Omental fat pad (tissue), 4 donors: ENCODE results near the gene ATG5. TPM values are rescaled to one million over a fixed set of nuclear protein-coding genes. Genes with fewer than 3 reads are reported as not detected.

Experiments
- ATAC-seq: fragments of 150-250 bp; one replicate; pipeline ENCODE4 v1.9.1; 2016; ENCODE audit warnings: mild to moderate bottlenecking, moderate library complexity; ENCODE audit not compliant: low FRiP score
- DNase-seq: peaks from one replicate; pipeline ENCODE4 v3.0.0-alpha.2; 2019; ENCODE audit warnings: low spot score
- CTCF ChIP-seq, 3 donors: fragments of 450-650 bp; IDR thresholded peaks; one replicate each; pipeline ENCODE4 v1.5.1; 2016 to 2017; ENCODE audit warnings: antibody characterized with exemption in 3 of 3, mild to moderate bottlenecking in 3 of 3, moderate library complexity in 2 of 3
- total RNA-seq, 4 donors: library from RNA; depleted of rRNA; stranded (reverse); fragments of >200 nt; gene quantifications; one replicate each; pipeline ENCODE4 v1.1.0, GENCODE V29; 2016

ATG5 gene
- total RNA-seq, 4 donors from 2014 or later: 27.8 to 40.0 (median 31.8) TPM

- no peak for TF ChIP-seq CTCF (IDR thresholded peaks at IDR 0.05)
- DNase-seq (no peak), ATAC-seq (peak; percentile 41)
Measured at GRCh38 chr6:106360989-106361430, 35.5 kb upstream of the ATG5 start.

GRCh38 chr6:106360410-106360988 is 34.9 kb upstream of the ATG5 start, which contains the start of gene CRYBG1:
Gene CRYBG1 (plus strand): TSS chr6:106360717. CDS start chr6:106360909, 192 bp downstream.
- peak; percentile 69 for ATAC-seq
- peak in 1 of 3 donors; percentile 19 for TF ChIP-seq CTCF (IDR thresholded peaks at IDR 0.05)
- DNase-seq: no peak

DNA sequence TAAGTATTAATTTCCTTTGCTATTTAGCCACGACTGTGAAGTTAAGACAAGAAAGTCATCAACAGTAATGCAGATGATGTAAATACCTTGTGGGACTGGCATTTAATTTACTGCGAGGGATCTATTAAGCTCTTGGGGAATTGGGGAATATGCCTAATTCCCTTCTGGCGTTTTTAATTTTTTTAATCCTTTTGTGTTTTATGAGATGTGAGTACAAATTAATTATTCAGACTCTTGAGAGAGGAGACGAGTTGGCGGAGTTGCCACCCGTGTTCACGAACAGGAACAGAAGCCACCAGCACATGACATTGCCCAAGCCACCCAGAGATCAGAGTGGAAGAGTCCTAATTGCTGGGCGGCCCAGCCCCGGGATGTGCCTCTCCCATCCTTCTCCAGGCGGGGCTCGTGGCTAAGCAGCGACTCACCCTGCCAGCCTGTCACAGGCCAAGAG is 34.4 kb upstream of the ATG5 start:
- no peak for TF ChIP-seq CTCF (IDR thresholded peaks at IDR 0.05)
- peak; percentile 35 for ATAC-seq

DNA sequence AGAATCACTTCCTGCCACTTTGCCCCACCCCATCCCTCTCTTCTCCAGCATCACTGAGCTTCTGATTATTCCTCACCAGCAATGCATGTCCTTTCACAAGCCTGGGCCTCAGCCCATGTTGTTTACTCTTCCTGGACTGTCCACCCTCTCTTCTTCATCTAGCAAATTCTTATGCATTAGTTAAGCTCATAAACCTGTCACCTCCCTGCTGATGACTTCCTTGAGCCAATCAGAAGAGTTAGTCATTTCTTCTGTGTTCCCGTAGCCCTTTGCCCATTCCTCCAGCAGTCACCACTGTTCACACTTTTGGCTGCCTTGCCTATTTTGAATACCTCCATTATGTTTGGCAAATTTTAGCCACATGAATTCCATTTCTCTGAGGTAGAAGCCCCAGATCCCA is 30.8 kb upstream of the ATG5 start:
- DNase-seq (no peak), ATAC-seq (no peak)
- no peak for TF ChIP-seq CTCF (IDR thresholded peaks at IDR 0.05)

More for the DNA sequence above, 34.4 kb upstream of the ATG5 start:
- DNase-seq: no peak

- DNase-seq: no peak
- TF ChIP-seq CTCF (IDR thresholded peaks at IDR 0.05): no peak
- no peak for ATAC-seq
Measured at GRCh38 chr6:106347219-106347618, 21.7 kb upstream of the ATG5 start.

DNA sequence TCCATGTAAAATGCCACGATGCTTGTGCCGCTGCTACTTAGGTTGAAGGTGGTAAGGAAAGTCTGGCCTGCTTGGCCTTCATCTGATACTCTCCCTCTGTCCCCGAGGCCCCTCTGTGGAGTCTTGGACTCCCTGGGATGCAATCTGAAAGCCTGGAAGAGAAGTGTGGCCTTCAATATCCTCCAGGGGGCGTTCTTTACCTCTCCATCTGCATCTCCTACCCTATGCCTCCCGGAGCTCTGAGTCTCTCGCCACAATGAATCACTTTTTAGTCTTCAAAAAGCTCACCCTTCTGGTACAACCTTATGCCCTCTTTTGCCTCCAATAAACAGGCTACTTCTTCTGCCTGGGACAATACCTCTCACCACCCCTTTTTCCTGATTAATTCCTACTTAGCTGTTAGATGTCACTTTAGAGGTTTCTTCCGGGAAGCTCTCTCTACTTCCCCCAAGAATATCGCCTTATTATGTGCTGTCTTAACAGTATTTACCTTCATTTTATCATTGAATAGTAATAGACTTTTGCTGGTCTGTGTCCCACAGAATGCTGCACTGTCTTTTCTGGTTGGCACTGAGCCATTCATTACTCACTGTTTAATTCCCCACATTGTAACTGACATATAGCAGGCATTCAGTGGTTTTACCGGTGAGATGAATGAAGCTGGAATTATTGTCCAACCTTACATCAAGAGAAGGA is 13.9 kb upstream of the ATG5 start:
- DNase-seq (no peak), ATAC-seq (peak; percentile 77)
- no peak for TF ChIP-seq CTCF (IDR thresholded peaks at IDR 0.05)
